Transverse colon (tissue), 3 donors: ENCODE data around the gene RBM8A.

ENCODE experiments used
- EP300 ChIP-seq: sonication (generic); formaldehyde crosslinking; IDR thresholded peaks from one replicate; pipeline ENCODE4 v1.6.1; 2017; ENCODE audit warnings: antibody characterized with exemption, low read depth
- POLR2A ChIP-seq: fragments of 450-650 bp; IDR thresholded peaks from one replicate; pipeline ENCODE4 v1.6.1; 2016; ENCODE audit warnings: antibody characterized with exemption, mild to moderate bottlenecking, moderate library complexity
- TF ChIP-seq, protein P1 (sequence below), 5 experiments: fragments of 200-600 bp in 3 of 5; fragments of 450-650 bp in 2 of 5; sonication (generic) in 3 of 5; IDR thresholded peaks; 1 replicate in 2 of 5; 2 replicates in 3 of 5; pipeline ENCODE4 v1.5.1; 2016 to 2017; ENCODE audit warnings: antibody characterized with exemption in 5 of 5, inconsistent platforms in 3 of 5, mild to moderate bottlenecking in 2 of 5, moderate library complexity in 1 of 5

DNA sequence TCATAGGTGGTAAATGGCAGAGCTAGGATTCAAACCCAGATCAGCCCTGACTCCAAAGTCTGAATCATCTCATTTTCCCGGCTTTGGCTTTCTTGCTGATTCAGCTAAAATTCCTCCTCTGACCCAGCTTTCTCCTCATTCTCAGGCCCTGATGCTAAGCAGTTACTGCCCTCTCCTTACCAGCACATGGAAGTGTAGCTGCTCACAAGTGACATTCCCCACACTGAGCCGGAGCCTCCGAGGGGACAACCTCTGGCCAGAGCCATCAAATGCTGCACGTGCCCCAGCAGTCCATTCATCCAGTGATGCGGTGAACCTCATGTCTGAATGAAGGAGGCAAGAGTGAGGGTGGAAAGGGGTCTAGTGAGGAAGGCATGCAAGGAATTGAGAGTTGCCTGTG lies 28.5 kb downstream of the RBM8A start:
- no peak for TF ChIP-seq POLR2A
- TF ChIP-seq, protein P1, sequence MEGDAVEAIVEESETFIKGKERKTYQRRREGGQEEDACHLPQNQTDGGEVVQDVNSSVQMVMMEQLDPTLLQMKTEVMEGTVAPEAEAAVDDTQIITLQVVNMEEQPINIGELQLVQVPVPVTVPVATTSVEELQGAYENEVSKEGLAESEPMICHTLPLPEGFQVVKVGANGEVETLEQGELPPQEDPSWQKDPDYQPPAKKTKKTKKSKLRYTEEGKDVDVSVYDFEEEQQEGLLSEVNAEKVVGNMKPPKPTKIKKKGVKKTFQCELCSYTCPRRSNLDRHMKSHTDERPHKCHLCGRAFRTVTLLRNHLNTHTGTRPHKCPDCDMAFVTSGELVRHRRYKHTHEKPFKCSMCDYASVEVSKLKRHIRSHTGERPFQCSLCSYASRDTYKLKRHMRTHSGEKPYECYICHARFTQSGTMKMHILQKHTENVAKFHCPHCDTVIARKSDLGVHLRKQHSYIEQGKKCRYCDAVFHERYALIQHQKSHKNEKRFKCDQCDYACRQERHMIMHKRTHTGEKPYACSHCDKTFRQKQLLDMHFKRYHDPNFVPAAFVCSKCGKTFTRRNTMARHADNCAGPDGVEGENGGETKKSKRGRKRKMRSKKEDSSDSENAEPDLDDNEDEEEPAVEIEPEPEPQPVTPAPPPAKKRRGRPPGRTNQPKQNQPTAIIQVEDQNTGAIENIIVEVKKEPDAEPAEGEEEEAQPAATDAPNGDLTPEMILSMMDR (IDR thresholded peaks at IDR 0.05), result no peak
- no peak for TF ChIP-seq EP300
